SIG-M5 treated with dmso at 0.1 percent for 504 hours (cell line): ENCODE results near the gene DCLK1.

ENCODE experiments used
- DNase-seq: peaks from one replicate; lab custom pipeline; 2025; ENCODE audit not compliant: unreplicated experiment; lab: John Stamatoyannopoulos, UW

Gene DCLK1

DNA sequence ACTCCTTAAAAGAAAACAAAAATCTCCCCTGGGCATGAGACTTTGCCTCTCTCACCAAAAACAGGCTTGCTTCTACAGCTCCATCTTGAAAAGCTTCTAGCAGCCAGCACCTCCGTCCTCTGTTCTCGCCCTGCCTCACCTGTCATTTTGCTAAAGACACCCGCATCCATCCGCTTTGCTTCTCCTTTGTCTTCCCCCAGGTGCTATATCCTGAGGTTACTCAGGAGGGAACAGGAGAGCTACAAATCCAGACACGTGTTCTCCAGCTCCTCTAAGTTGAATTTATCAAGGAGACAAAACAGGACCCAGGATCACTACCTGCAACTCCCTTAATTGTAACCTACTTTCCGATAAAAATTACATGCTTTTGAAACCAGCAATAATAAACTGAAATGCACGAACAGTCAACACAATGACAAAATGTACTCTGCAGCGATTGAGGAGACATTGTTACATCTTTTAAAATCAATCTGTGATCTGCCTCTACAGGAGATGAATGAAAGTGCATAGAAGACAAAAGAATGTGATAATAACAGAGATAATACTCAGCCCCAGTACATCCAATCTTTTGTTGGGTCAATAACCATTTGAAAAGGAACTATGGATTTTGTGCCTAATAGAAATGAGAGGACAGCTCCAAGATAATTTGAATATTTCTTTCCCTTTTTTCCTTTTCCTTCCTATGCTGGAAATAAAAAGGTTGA lies 221.2 kb downstream of the DCLK1 start:
- DNase-seq: no peak

DNA sequence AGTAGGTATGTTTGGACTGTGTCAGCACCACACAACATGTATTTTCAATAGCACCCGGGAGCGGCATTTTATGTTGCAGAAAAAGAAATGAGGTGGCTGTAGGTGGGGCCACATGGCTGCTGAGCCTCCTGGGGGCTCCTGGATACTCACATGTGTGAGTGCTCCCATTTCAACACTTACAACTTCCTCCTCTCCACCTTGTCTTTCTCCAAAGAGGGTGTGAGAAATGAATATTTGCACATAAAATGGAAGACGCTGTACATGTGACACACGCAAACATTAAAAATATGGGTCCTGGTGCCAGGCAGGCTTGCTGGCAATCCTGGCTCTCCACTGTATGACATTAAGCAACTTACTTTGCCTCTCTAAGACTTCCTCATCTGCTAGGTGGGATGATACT lies 222.1 kb downstream of the DCLK1 start:
- no peak for DNase-seq

DNA sequence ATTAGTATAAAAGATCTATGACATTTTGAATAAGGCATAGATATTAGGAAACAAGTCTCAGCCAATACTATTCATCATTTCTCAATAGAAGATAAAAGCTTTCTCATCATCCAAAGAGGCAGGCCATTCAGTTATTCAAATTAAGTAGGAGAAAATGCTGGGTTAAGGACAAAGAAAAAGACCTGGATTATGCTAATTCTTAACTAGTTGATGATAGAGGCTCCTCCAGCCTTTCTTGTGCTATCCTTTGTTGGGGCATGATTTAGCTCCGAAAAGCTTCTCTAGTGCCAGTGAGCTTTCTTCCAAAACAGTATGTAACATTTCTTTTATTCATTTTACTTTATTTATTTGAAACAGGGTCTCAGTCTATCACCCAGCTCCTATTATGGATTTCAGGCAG lies 223.0 kb downstream of the DCLK1 start:
- no peak for DNase-seq

DNA sequence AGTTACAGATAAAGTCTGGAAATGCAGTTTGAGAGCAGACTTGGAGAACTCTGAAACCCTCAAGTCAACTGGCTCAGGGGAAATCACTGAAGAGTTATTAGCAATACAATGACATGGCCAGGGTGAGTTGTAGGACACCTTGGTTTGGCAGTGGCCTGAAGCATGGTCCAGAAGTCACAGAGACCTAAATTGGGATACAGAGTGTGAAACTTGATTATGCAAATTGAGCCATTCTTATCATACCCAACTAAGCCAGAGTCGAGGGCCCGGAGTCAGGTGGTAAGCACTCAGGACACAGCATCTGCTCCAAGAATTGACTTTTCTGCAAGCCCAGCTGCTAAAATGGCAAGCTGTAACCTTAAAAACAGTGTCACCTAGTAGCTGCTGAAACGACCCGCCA lies 224.5 kb downstream of the DCLK1 start:
- DNase-seq: no peak

DNA sequence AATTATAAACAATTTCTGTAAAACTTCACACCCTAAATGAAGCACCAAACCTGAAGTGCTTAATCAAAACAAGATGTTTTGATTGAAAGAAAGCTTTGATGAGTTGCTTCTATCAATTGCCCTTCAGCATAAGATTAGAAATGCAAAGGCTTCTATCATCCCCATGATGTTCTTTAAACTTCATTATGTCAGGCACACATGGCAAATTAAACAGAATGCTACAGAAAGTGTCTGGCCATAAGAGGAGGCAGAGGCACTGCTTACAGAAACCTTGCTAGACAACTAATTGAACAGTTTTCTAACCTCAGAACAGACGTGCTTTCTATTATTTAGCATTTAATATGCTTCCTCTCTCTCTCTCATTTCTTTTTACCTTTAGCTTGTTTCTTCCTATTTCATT lies 228.1 kb downstream of the DCLK1 start:
- no peak for DNase-seq

DNA sequence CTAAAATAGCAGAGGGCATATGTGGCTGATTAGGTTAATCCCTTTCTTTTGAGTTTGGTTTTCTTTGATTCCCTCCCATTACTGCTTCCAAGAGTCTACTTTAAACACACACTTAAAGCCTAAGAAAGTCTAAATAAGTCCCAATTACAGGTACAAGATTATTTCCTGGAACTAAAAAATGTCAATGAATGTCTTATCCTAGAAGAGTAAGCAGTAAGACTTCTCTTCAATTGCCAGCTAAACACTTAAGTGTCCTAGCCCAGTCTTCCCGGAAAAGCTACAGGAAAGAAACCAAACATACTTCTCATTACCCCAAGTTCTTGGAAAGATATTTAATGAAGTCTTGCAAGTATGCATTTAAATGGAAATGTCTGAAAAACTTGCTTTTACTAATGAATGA lies 233.1 kb downstream of the DCLK1 start:
- DNase-seq: no peak

DNA sequence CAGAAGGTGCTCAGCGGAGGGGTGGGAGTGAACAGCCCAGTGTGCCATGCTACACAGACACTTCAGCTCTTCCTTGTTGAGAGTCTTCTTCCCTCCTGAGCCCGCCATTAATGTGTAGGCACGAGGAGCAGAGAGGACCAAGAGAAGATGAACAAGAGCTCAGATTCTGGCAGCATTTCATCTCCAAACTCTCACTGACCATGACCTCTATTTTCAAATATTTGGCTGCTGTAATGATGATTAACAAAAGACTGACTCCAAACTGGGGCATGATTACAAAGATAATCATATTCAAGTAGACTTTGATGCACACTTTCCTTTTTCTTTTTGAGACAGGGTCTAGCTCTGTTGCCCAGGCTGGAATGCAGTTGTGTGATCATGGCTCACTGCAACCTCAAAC lies 236.5 kb downstream of the DCLK1 start:
- no peak for DNase-seq

DNA sequence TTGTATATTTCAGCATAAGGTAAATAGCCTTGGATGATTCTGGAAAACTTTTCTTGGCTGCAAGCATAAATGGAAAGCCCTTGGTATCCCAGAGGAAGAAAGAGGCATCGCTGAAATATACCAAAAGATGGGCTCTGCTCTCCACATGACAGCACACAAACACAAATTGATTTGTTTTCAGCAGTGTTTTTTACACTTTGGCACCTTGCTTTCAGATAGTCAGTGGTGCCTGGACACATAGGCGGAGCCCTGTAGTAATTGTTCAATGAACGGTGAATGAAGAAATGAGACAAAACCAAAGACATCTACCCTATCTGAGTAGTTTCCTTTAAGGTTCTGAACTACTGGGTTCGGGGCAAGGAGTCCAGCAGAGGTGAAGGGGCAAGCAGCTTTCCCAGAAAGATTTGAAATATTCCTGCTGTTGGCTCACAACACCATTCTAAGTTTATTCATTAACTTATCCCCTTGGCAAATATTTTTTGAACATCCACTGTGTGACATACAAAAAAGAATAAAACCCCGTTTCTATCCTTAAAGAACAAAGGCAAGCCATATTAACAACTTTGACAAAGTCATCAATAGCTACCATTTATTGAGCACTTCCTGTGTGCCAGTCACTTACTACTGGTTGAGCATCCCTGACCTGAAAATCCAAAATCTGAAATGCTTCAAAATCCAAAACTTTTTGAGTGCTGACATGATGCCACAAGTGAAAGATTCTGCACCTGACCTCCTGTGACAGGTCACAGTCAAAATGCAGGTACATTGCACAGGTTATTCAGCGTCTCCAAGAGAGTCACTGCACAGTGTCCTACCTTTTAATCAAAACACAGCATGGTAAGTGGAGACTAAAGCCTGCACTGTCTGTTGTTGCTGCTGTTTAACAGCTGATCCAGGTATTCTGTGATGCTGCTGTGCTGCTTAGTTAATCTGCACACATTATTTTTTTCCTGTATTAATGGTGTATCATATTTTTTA lies 238.1 kb downstream of the DCLK1 start:
- no peak for DNase-seq

DNA sequence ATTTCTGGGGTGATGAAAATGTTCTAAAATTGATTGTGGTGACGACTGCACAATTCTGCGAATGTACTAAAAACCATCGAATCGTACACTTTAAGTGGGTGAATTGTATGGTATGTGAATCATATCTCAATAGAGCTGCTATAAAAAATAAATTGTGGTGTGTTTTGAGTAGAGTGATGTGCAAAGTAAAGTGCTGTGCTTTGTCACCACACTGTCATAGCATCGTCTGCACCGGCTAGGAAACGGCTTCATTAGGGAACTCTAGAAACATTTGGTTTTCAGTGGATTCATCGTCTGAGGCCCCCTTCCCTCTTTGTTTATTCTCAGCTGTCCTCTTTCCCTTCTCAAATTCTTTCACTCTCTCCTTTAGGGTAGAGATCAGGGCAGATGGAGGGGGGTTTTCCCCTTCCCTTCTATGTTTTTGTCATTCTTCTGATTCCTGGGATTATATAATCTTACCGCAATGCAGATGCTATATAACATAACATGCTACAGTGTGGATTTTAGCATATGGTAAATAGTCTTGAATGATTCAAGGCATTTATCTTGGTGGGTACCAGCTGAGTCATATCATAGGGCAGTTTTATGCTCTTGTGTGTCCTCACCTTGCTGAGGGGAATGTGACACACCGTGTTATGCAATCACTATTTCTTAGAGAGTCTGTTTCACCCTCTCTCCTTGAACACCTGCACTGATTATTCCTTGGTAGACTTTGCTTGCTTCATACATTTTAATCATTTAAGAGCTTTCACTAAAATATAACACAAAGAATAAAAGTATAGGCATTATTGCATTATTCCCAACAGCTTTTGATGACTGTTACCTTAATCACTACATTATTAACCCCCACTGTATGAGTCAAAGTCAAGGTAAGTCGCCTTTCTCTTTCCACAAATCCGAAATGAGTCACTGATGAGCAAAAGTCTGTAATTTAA lies 239.4 kb downstream of the DCLK1 start:
- DNase-seq: no peak

DNA sequence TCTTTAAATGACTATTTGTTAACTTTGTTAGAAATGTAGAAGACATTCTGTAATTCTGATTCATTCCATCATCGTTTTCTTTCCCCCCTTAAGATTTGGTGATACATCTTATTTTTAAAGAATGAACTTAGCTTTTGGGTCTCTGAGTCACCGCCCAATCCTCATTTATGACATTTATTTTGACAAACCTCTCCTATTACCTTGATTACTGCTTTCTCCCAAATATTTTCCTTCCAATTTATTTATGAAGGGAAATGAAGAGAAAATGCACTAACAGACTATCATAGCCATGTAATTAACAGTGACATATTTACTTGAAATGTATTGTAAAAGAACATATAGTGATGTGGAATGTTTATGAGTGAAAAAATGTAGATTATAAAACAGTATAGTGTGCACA lies 241.6 kb downstream of the DCLK1 start:
- no peak for DNase-seq

DNA sequence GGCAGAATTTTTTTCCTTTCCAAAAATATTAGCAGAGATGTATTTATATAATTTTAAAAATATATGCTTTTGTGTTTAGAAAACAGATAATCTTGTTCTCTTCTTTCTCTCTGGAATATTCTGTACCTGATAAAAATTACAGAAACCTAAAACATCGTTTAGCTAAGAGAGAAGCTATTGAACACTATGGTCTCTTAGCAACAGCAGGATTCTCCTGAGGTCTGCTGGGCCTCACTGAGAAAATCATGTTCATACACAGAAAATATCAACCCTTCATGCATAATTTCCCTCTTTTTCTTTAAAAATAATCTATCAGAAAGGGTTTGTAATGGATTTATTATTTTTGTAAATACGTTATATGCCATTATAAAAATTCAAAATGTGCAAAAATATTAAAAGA lies 242.2 kb downstream of the DCLK1 start:
- DNase-seq: no peak

DNA sequence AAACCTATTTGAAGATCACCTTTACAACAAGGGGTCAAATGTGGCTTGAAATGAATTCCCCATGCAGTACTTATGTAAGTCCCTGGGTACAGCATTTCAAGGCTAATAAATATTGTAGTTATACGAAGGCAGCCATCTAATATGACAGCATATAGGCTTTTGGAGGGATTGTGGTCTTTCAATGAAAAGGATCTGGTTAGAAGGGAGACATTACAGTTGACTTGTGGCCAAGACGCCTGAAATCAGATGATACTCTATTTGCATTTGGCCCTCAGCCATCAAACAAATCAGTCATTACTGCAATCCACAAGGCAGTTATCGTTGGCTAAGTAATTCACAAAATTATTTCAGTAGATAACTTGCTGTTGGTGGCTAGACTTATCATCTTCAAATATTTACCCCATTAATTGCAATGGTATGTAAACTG lies 242.7 kb downstream of the DCLK1 start:
- no peak for DNase-seq

DNA sequence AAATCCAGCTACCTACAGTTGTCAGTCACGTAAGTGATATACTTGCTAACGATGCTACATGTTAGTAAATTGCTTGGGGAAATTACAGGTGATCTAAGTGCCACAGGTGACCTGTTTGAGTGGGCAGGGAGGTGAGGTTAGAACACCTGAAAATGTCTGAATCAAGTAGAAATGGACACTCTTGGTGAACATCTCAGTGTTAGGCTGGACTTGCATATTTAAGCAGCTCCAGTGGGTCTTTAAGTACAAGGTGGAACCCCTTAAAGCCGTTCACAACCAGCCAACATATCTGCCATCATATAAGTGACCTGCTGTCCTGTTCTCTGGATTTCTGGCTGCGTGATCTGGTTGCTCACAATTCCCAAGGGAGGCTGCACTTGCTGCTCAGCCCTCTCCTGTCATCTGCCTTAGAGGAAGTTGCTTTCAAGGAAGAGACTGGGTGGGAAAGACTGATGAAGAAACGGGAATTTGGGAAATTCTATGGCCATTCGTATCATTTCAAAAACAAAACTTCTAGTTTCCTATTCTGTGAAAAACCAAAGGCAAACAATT lies 244.0 kb downstream of the DCLK1 start:
- no peak for DNase-seq

DNA sequence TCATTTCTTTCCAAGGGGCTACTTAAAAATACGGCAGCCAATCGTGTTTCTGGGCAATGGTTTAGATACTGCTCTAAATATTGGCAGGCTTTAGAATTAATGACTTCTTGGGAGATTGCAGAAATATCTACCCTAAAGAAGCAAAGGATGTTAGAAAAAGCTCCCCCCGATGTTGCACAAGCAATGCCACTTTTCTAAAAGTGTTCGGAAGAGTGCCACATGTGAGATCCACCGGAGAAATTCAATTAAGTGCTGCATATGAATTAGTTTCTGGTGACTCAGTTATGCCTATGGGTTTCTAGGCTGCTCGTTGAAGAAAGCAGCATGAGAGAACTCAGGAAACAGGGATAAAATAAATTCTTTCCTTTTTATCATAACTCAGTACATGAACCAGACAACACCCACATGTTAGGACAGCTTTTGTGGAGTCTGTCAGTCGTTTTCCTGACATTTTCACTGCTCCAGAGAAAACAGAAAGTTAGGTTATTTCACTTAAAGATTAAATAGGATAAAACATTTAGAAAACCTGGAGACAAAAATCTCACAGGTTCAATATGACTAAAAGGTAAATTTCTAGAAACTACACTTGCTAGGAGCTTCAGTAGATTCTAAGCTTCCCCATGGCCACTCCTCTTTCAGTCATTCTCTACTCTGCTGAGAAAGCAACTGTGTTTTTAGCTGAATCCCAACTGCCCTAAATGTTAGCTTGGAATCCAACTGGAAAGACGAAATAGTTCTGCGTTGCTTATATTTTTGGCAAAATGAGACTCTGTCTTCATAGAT lies 244.7 kb downstream of the DCLK1 start:
- DNase-seq: no peak

DNA sequence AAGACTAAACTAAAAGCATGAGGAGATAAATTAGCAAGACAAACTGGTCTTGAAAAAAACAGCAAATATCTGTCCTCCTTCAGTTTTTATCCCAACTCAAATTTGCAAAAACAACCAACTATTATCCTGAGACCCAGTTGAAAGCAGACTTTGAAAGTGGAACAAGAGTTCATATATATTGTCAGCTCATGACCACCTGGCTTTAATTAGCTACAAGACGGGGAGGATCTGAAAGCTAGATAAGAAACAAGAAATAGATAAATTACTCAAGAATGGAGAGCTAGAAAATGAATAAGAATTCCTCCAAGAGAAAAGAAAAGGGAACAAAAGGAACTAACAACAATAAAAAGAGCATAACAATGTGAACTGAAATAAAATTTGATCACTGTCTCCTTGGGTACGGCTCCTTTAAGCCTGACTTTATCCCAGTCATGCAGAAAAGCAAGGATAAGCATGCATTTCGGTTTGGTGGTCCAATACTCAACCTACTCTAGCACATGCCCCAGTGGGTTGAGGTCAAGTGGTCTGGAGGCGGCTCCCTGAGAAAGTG lies 246.9 kb downstream of the DCLK1 start:
- no peak for DNase-seq

DNA sequence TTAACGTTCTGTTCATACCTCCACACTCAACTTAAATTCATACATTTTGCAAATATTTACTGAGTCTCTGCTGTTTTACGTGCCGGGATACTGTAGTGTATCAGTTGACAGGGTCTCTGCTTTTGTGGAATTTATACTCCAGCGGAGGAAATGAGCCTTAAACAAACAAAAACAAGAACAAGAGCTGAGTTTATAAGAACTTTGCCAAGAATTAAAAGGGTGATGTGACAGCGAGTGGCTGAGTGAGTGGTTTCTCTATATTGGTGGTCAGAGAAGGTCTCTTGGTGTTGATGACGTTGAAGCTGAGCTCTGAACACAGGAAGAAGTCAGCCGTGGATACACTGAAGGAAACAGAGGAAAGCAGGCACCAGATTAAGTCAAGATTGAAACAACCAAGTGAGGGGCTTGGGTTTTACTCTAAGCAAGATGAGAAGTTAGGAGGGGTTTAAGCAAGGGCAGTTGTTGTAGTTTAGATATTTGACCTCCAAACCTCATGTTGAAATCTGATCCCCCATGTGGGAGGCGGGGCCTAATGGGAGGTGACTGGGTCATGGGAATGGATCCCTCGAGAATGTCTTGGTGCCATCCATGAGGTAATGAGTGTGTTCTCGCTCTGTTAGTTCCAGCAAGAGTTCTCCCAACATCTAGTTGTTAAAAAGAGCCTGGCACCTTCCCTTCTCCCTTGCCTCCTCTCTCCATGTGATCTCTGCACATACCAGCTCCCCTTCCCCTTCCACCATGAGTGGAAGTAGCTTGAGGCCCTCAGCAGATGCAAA lies 248.3 kb downstream of the DCLK1 start:
- no peak for DNase-seq

DNA sequence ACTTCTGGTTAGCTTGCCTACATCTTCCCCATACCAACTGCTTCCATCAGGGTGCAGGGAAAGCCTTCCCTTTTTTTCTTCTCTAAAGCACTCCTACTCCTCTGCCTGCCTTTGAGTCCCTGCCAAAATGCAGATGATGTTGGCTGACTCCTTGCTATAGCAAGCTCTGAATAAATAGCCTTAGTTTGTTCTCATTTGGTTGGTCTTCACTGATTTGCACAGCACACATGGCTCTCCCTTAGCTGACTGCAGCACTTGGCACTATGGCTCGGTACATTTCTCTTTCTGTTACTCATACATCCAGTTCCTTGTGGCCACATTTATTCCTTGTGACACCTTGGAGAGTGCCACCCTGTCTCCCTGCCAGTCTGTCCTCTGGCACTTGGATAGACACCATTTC lies 249.8 kb downstream of the DCLK1 start:
- no peak for DNase-seq

DNA sequence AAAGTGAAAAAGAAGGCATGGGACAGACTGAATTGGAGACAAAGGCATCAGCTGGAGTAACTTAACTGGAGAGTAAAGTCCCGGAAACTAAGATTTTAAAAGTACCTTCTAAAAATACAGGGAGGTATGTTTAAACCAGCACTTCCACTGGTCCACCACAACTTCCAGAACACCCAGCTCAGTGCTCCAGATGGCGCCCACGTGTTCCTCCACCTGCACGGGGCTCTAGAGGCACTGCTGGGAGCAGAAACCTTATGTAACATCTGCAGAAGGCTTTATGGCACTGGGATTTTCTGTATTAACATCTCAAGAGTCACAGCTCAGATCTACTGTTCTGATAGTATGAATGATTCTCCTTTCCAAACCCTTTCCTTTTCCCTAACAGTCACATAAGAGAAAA lies 252.1 kb downstream of the DCLK1 start:
- DNase-seq: no peak

DNA sequence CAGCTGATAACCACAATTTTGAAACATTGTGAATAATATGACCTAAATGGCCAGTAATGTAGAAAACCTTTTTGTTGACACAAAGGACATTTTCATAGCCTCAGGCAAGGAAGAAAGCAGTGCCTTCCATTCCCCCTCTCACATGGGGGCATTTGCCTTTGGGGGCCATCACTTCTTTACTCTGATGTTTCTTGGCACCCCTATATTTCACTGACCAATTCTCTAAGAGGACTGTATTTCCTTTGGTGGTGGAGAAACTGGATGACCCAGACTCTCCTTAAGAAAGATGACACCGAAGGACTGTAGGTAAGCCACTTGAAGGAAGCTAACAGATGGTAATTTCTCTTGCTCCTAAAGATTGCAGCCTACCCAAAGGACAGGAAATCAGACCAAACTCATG lies 254.6 kb downstream of the DCLK1 start:
- DNase-seq: no peak
